IMR-90 (cell line): ENCODE results near the gene GCG. TPM values are rescaled to one million over a fixed set of nuclear protein-coding genes. Genes with fewer than 3 reads are reported as not detected.

ENCODE experiments used
- ATAC-seq: fragments of 200-7000 bp; cut with Tn5 transposase; 2 replicates; pipeline ENCODE4 v1.9.1; 2020; ENCODE audit warnings: low read depth, mild to moderate bottlenecking, moderate library complexity
- BruUV-seq: library from RNA; stranded (reverse); fragments of 400-500 nt; replicated peaks from 2 replicates; lab custom pipeline; 2021; lab: Mats Ljungman, UMichigan
- CTCF ChIA-PET: fragments of 300-600 bp; formaldehyde crosslinking; extraction: SDS; loops from one replicate; lab custom pipeline; 2021; ENCODE audit warnings: antibody characterized with exemption; lab: Yijun Ruan, JAX
- POLR2A ChIA-PET: fragments of 300-600 bp; sonication (Branson Sonifier 250); formaldehyde crosslinking; loops from one replicate; lab custom pipeline; 2022; ENCODE audit warnings: antibody characterized with exemption; ENCODE audit not compliant: unreplicated experiment; lab: Charles Lee
- DNase-seq: peaks from one replicate; pipeline ENCODE4 v3.0.0; 2013
- H2AFZ ChIP-seq: replicated peaks from 2 replicates; pipeline ENCODE3; 2013; ENCODE audit warnings: low read length, mild to moderate bottlenecking; ENCODE audit not compliant: poor library complexity
- H2AK5ac ChIP-seq: 2 replicates; pipeline ENCODE4 v1.6.1; 2013; ENCODE audit warnings: low read depth, low read length, inconsistent platforms
- H2AK9ac ChIP-seq: replicated peaks from 2 replicates; pipeline ENCODE3; 2013; ENCODE audit warnings: mild to moderate bottlenecking, low read depth, low read length, moderate library complexity; ENCODE audit not compliant: poor library complexity
- H2BK120ac ChIP-seq: 2 replicates; pipeline ENCODE4 v1.6.1; 2013; ENCODE audit warnings: low read depth, low read length, inconsistent platforms
- H2BK15ac ChIP-seq: 3 replicates; pipeline ENCODE4 v1.6.1; 2013; ENCODE audit warnings: low read depth, low read length, inconsistent platforms
- H2BK20ac ChIP-seq: 2 replicates; pipeline ENCODE4 v1.6.1; 2013; ENCODE audit warnings: low read depth, mild to moderate bottlenecking, inconsistent platforms, low read length, moderate library complexity
- H2BK5ac ChIP-seq: 2 replicates; pipeline ENCODE4 v1.6.1; 2013; ENCODE audit warnings: mild to moderate bottlenecking, low read depth, low read length, inconsistent platforms; ENCODE audit not compliant: poor library complexity, severe bottlenecking
- H3K14ac ChIP-seq: replicated peaks from 2 replicates; pipeline ENCODE4 v1.6.1; 2013; ENCODE audit warnings: low read depth, low read length, inconsistent platforms
- H3K18ac ChIP-seq: 2 replicates; pipeline ENCODE4 v1.6.1; 2013; ENCODE audit warnings: low read depth, low read length, control low read depth
- H3K23ac ChIP-seq: 2 replicates; pipeline ENCODE4 v1.6.1; 2013; ENCODE audit warnings: low read depth, low read length, inconsistent platforms
- H3K27ac ChIP-seq: 2 replicates; pipeline ENCODE4 v1.5.1; 2013; ENCODE audit warnings: mild to moderate bottlenecking, control low read depth, low read length; ENCODE audit not compliant: insufficient read depth
- H3K27me3 ChIP-seq: 2 replicates; pipeline ENCODE4 v1.6.1; 2013; ENCODE audit warnings: low read length; ENCODE audit not compliant: control insufficient read depth, insufficient read depth
- H3K36me3 ChIP-seq: 2 replicates; pipeline ENCODE4 v1.6.1; 2013; ENCODE audit warnings: low read length, mixed read lengths; ENCODE audit not compliant: control insufficient read depth, insufficient read depth
- H3K4ac ChIP-seq: 2 replicates; pipeline ENCODE4 v1.6.1; 2013; ENCODE audit warnings: low read depth, low read length, inconsistent platforms
- H3K4me1 ChIP-seq: 2 replicates; pipeline ENCODE4 v1.6.1; 2013; ENCODE audit warnings: low read length, mixed read lengths; ENCODE audit not compliant: control insufficient read depth, insufficient read depth
- H3K4me2 ChIP-seq: 2 replicates; pipeline ENCODE4 v1.6.1; 2013; ENCODE audit warnings: low read depth, mild to moderate bottlenecking, control low read depth, low read length, moderate library complexity
- H3K4me3 ChIP-seq: 2 replicates; pipeline ENCODE4 v1.5.1; 2013; ENCODE audit warnings: low read depth, mild to moderate bottlenecking, control low read depth, low read length, moderate library complexity; ENCODE audit not compliant: insufficient read depth
- H3K56ac ChIP-seq: 2 replicates; pipeline ENCODE4 v1.6.1; 2013; ENCODE audit warnings: low read length, inconsistent platforms; ENCODE audit not compliant: insufficient read depth; ENCODE audit errors: extremely low read depth
- H3K79me1 ChIP-seq, 2 experiments: 2 replicates each; pipeline ENCODE4 v1.6.1; 2013; ENCODE audit warnings: low read length in 2 of 2, inconsistent platforms in 1 of 2, low read depth in 1 of 2
- H3K9ac ChIP-seq: 2 replicates; pipeline ENCODE4 v1.6.1; 2013; ENCODE audit warnings: low read depth, low read length, control low read depth
- H3K9me1 ChIP-seq: 2 replicates; pipeline ENCODE4 v1.6.1; 2013; ENCODE audit warnings: low read length, inconsistent platforms; ENCODE audit not compliant: insufficient read depth
- H3K9me3 ChIP-seq: 2 replicates; pipeline ENCODE4 v1.6.1; 2013; ENCODE audit warnings: low read length; ENCODE audit not compliant: control insufficient read depth, insufficient read depth
- H4K20me1 ChIP-seq: 2 replicates; pipeline ENCODE4 v1.6.1; 2013; ENCODE audit warnings: low read length, inconsistent platforms; ENCODE audit not compliant: insufficient read depth
- H4K5ac ChIP-seq: 2 replicates; pipeline ENCODE4 v1.6.1; 2013; ENCODE audit warnings: mild to moderate bottlenecking, low read depth, low read length, control low read depth
- H4K8ac ChIP-seq, 2 experiments: 2 replicates each; pipeline ENCODE4 v1.6.1; 2013; ENCODE audit warnings: low read depth in 2 of 2, low read length in 2 of 2, control low read depth in 1 of 2, inconsistent platforms in 1 of 2
- H4K91ac ChIP-seq: 2 replicates; pipeline ENCODE4 v1.6.1; 2013; ENCODE audit warnings: low read depth, low read length, inconsistent platforms; ENCODE audit not compliant: insufficient read depth
- BHLHE40 ChIP-seq: fragments of 150-350 bp; IDR thresholded peaks from 2 replicates; pipeline ENCODE4 v1.6.1; 2016; ENCODE audit warnings: mild to moderate bottlenecking, low read depth, low read length
- CEBPB ChIP-seq: IDR thresholded peaks from 2 replicates; pipeline ENCODE4 v1.6.1; 2012; ENCODE audit warnings: low read depth, low read length, improper control_type of control experiment
- CTCF ChIP-seq: conservative IDR thresholded peaks from 2 replicates; pipeline ENCODE4 v1.5.1; 2012; ENCODE audit warnings: mild to moderate bottlenecking, low read depth, low read length, improper control_type of control experiment
- FOS ChIP-seq: fragments of 150-350 bp; IDR thresholded peaks from 2 replicates; pipeline ENCODE4 v1.6.1; 2016; ENCODE audit warnings: low read depth, low read length
- MAFK ChIP-seq: IDR thresholded peaks from 2 replicates; pipeline ENCODE4 v1.6.1; 2012; ENCODE audit warnings: low read depth, low read length, improper control_type of control experiment
- RAD21 ChIP-seq: IDR thresholded peaks from 2 replicates; pipeline ENCODE4 v1.6.1; 2012; ENCODE audit warnings: low read length, improper control_type of control experiment
- WGBS, 2 experiments: methylation state at CpG; one replicate each; pipeline versions ENCODE4 v1.1.5 to v1.1.7; 2013; ENCODE audit warnings: missing lambda C conversion rate in 2 of 2; ENCODE audit not compliant: insufficient read length in 1 of 2; ENCODE audit errors: extremely low coverage in 2 of 2; 5-methylcytosine and 5-hydroxymethylcytosine counted together
- dilution Hi-C: fragments of 300-500 bp; cut with HindIII; formaldehyde crosslinking; loops from one replicate; pipeline ENCODE4 v1.14.3; 2018; ENCODE audit warnings: low sequenced_read_pairs; ENCODE audit not compliant: unreplicated experiment
- in situ Hi-C: fragments of 300-500 bp; cut with MboI; formaldehyde crosslinking; loops from 3 replicates; pipeline ENCODE4 v1.14.3; 2019; ENCODE audit warnings: low sequenced_read_pairs, inconsistent platforms, mixed read lengths
- intact Hi-C: fragments of 100-400 bp; cut with micrococcal nuclease; formaldehyde crosslinking; loops from 2 replicates; pipeline ENCODE4 v1.10.0; 2022
- polyA plus RNA-seq, 3 experiments: library from polyadenylated mRNA; depleted of rRNA; stranded (reverse); fragments of >200 nt; gene quantifications; 2 replicates each; pipeline ENCODE4 v1.2.3, GENCODE V29; 2012; ENCODE audit warnings: low replicate concordance in 1 of 3
- total RNA-seq: library from RNA; depleted of rRNA; stranded (reverse); fragments of >200 nt; gene quantifications from 2 replicates; pipeline ENCODE4 v1.2.3, GENCODE V29; 2012
- TF ChIP-seq, protein P1 (sequence below): fragments of 150-350 bp; IDR thresholded peaks from 2 replicates; pipeline ENCODE4 v1.6.1; 2016; ENCODE audit warnings: low read depth, mild to moderate bottlenecking, low read length, moderate library complexity, borderline replicate concordance
- TF ChIP-seq, protein P2 (sequence below): fragments of 150-350 bp; IDR thresholded peaks from 2 replicates; pipeline ENCODE4 v1.6.1; 2017; ENCODE audit warnings: mild to moderate bottlenecking, antibody characterized with exemption, low read length, low read depth

Gene GCG
- total and polyA plus RNA-seq, 2 of the 4 experiments (the other 2 are of a cell fraction) = not detected

GRCh38 chr2:162184359-162184758 is 32.3 kb upstream of the GCG start:
- H3K9ac ChIP-seq = no peak overlapping the region
- in situ Hi-C loops = no loop called here
- no peaks in the 10 kb centered on the region for H3K79me1 ChIP-seq
- no peak overlapping the region for H3K18ac ChIP-seq
- intact Hi-C loops = no loop called here
- ATAC-seq (no peak), DNase-seq (no peak)
- H2AK9ac ChIP-seq = no peak overlapping the region
- no peaks in the 10 kb centered on the region for H4K20me1 ChIP-seq
- H3K23ac ChIP-seq = no peak overlapping the region
- H2BK20ac ChIP-seq = no peak overlapping the region
- no peak overlapping the region for H2BK120ac ChIP-seq
- H2BK5ac ChIP-seq = no peak overlapping the region
- ChIA-PET POLR2A (no interaction called here), CTCF (no interaction called here)
- no TSS peak for BruUV-seq
- no peak overlapping the region for H4K8ac ChIP-seq
- WGBS, 2 experiments = 81% methylated on average over 3 of the region's 6 CpGs; no CpG with 5 or more reads in 1 of the 2 experiments
- H3K9me1 ChIP-seq = peaks cover 3% of the 10 kb centered on the region; the same call in 1 of the 2 replicates
- no peak overlapping the region for H4K5ac ChIP-seq
- dilution Hi-C loops = no loop called here
- H2AK5ac ChIP-seq = no peak overlapping the region
- H3K4me2 ChIP-seq = no peak overlapping the region
- no peak overlapping the region for H3K27ac ChIP-seq
- H2AFZ ChIP-seq = no peak overlapping the region
- H3K56ac ChIP-seq = no peak overlapping the region
- H3K27me3 ChIP-seq = no peaks in the 10 kb centered on the region
- H3K36me3 ChIP-seq = peaks cover 28% of the 10 kb centered on the region
- H3K4ac ChIP-seq = no peak overlapping the region
- H2BK15ac ChIP-seq = no peak overlapping the region
- no peaks in the 10 kb centered on the region for H3K4me1 ChIP-seq
- no peak overlapping the region for H3K14ac ChIP-seq
- H3K9me3 ChIP-seq = no peaks in the 10 kb centered on the region
- no peak overlapping the region for H4K91ac ChIP-seq
- TF ChIP-seq FOS (no peak), CEBPB (no peak), MAFK (no peak), BHLHE40 (no peak), RAD21 (no peak), CTCF (no peak)
- TF ChIP-seq, protein P1, sequence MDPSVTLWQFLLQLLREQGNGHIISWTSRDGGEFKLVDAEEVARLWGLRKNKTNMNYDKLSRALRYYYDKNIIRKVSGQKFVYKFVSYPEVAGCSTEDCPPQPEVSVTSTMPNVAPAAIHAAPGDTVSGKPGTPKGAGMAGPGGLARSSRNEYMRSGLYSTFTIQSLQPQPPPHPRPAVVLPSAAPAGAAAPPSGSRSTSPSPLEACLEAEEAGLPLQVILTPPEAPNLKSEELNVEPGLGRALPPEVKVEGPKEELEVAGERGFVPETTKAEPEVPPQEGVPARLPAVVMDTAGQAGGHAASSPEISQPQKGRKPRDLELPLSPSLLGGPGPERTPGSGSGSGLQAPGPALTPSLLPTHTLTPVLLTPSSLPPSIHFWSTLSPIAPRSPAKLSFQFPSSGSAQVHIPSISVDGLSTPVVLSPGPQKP = no peak
- TF ChIP-seq, protein P2, sequence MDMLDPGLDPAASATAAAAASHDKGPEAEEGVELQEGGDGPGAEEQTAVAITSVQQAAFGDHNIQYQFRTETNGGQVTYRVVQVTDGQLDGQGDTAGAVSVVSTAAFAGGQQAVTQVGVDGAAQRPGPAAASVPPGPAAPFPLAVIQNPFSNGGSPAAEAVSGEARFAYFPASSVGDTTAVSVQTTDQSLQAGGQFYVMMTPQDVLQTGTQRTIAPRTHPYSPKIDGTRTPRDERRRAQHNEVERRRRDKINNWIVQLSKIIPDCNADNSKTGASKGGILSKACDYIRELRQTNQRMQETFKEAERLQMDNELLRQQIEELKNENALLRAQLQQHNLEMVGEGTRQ = no peak
- H3K4me3 ChIP-seq = no peak overlapping the region
